Nephron (organoid): ENCODE data around the gene INPPL1.
"Not testable (repeated sequence)": the region's sequence is repeated elsewhere in the genome, so short reads cannot be mapped to it uniquely, and the experiment has no call there.

Source experiments
- H3K27ac Mint-ChIP-seq, 3 experiments: 2 replicates each; pipeline ENCODE4 v1.8.0; 2020; ENCODE audit warnings: mixed read lengths in 3 of 3, mild to moderate bottlenecking in 2 of 3, moderate library complexity in 1 of 3
- H3K27me3 Mint-ChIP-seq: 2 replicates; pipeline ENCODE4 v1.8.0; 2021; ENCODE audit warnings: low read depth, mild to moderate bottlenecking, moderate library complexity, mixed read lengths
- H3K36me3 Mint-ChIP-seq: 2 replicates; pipeline ENCODE4 v1.8.0; 2020; ENCODE audit warnings: low read depth, mixed read lengths
- H3K4me1 Mint-ChIP-seq: 2 replicates; pipeline ENCODE4 v1.8.0; 2020; ENCODE audit warnings: mixed read lengths
- H3K4me3 Mint-ChIP-seq, 3 experiments: 2 replicates each; pipeline ENCODE4 v1.8.0; 2020; ENCODE audit warnings: mild to moderate bottlenecking in 3 of 3, mixed read lengths in 3 of 3, moderate library complexity in 2 of 3
- H3K9me3 Mint-ChIP-seq: 2 replicates; pipeline ENCODE4 v1.8.0; 2020; ENCODE audit warnings: mixed read lengths
- TF ChIP-seq, protein P1 (sequence below), 3 experiments: fragments of 200-600 bp; sonication (generic); IDR thresholded peaks; one replicate each; pipeline ENCODE4 v1.5.0; 2021; ENCODE audit warnings: antibody characterized with exemption in 3 of 3; ENCODE audit not compliant: unreplicated experiment in 3 of 3

Gene INPPL1, protein sequence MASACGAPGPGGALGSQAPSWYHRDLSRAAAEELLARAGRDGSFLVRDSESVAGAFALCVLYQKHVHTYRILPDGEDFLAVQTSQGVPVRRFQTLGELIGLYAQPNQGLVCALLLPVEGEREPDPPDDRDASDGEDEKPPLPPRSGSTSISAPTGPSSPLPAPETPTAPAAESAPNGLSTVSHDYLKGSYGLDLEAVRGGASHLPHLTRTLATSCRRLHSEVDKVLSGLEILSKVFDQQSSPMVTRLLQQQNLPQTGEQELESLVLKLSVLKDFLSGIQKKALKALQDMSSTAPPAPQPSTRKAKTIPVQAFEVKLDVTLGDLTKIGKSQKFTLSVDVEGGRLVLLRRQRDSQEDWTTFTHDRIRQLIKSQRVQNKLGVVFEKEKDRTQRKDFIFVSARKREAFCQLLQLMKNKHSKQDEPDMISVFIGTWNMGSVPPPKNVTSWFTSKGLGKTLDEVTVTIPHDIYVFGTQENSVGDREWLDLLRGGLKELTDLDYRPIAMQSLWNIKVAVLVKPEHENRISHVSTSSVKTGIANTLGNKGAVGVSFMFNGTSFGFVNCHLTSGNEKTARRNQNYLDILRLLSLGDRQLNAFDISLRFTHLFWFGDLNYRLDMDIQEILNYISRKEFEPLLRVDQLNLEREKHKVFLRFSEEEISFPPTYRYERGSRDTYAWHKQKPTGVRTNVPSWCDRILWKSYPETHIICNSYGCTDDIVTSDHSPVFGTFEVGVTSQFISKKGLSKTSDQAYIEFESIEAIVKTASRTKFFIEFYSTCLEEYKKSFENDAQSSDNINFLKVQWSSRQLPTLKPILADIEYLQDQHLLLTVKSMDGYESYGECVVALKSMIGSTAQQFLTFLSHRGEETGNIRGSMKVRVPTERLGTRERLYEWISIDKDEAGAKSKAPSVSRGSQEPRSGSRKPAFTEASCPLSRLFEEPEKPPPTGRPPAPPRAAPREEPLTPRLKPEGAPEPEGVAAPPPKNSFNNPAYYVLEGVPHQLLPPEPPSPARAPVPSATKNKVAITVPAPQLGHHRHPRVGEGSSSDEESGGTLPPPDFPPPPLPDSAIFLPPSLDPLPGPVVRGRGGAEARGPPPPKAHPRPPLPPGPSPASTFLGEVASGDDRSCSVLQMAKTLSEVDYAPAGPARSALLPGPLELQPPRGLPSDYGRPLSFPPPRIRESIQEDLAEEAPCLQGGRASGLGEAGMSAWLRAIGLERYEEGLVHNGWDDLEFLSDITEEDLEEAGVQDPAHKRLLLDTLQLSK

DNA sequence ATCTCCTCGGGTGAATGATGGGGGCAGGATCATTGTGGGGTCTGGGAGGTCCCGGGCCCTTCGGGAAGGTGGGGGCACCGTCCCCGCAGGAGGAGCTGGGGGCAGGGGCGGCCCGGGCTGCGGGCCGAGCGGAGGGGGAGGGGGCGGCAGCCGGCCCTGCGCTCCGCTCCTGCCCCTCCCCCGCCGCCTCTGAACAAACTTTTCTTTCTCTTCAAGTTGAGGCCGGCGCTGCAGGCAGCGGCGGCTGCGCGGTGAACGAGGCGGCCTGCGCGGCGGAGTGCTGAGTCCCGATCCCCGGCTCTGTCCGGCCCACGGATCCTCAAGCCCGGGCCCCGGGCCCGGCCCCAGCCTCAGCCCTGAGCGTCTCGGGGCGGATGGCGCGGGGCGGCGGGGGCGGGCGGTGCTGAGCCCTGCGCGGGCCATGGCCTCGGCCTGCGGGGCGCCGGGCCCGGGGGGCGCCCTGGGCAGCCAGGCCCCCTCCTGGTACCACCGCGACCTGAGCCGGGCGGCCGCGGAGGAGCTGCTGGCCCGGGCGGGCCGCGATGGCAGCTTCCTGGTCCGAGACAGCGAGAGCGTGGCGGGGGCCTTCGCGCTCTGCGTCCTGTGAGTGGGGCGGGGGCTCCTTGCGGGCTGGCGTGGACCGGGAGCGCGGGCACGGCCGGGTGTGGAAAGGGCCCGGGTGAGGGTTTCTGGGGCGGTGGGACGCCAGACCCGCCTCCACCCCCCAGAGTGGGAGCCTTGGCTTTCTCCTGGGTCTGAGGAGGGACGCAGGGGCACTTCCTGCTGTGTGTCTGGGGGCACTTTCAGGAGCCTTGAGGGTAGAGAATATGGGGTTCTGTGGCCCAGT is at the start of gene INPPL1:
Gene INPPL1 (plus strand): TSS at position 204 of the 847 bp plus-strand sequence. CDS start 218 bp downstream, at position 422.
- H3K36me3 Mint-ChIP-seq = peaks cover 13% of the 10 kb centered on the region
- no peaks in the 10 kb centered on the region for H3K27me3 Mint-ChIP-seq
- TF ChIP-seq, protein P1, sequence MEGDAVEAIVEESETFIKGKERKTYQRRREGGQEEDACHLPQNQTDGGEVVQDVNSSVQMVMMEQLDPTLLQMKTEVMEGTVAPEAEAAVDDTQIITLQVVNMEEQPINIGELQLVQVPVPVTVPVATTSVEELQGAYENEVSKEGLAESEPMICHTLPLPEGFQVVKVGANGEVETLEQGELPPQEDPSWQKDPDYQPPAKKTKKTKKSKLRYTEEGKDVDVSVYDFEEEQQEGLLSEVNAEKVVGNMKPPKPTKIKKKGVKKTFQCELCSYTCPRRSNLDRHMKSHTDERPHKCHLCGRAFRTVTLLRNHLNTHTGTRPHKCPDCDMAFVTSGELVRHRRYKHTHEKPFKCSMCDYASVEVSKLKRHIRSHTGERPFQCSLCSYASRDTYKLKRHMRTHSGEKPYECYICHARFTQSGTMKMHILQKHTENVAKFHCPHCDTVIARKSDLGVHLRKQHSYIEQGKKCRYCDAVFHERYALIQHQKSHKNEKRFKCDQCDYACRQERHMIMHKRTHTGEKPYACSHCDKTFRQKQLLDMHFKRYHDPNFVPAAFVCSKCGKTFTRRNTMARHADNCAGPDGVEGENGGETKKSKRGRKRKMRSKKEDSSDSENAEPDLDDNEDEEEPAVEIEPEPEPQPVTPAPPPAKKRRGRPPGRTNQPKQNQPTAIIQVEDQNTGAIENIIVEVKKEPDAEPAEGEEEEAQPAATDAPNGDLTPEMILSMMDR (IDR thresholded peaks at IDR 0.05; ENCODE audit: unreplicated experiment in 3 of 3) = no peak

DNA sequence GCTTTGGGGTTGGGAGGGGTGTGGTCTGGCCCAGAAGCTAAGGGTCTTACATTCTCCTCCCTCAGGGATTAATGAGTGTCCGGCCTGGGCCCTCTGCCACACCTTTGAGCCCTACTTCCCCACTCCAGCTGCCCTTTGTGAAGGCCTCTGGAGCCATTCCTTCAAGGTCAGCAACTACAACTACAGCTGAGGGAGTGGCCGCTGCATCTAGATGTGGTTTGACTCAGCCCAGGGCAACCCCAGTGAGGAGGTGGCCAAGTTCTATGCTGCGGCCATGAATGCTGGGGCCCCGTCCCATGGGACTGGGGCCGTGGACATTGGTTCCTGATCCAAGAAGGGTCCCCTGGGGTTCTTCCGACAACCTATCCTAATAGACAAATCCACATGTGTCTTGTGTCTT is 46.9 kb upstream of the INPPL1 start:
- TF ChIP-seq, protein P1 (IDR thresholded peaks at IDR 0.05; ENCODE audit: unreplicated experiment in 3 of 3) = no peak
- Mint-ChIP-seq H3K4me3 (no peak overlapping the region), H3K36me3 (no peaks in the 10 kb centered on the region), H3K9me3 (no peaks in the 10 kb centered on the region), H3K4me1 (peaks cover 5% of the 10 kb centered on the region), H3K27me3 (peaks cover 9% of the 10 kb centered on the region), H3K27ac (no peak overlapping the region)

More for the DNA sequence above, at the start of gene INPPL1:
- peak within 1 kb of the TSS; percentile 98 to 100 (median 99) for H3K27ac Mint-ChIP-seq
- H3K4me3 Mint-ChIP-seq = peak within 1 kb of the TSS; percentile 97 to 99 (median 99)
- peaks cover 43% of the 10 kb centered on the region for H3K4me1 Mint-ChIP-seq
- H3K9me3 Mint-ChIP-seq = no peaks in the 10 kb centered on the region

DNA sequence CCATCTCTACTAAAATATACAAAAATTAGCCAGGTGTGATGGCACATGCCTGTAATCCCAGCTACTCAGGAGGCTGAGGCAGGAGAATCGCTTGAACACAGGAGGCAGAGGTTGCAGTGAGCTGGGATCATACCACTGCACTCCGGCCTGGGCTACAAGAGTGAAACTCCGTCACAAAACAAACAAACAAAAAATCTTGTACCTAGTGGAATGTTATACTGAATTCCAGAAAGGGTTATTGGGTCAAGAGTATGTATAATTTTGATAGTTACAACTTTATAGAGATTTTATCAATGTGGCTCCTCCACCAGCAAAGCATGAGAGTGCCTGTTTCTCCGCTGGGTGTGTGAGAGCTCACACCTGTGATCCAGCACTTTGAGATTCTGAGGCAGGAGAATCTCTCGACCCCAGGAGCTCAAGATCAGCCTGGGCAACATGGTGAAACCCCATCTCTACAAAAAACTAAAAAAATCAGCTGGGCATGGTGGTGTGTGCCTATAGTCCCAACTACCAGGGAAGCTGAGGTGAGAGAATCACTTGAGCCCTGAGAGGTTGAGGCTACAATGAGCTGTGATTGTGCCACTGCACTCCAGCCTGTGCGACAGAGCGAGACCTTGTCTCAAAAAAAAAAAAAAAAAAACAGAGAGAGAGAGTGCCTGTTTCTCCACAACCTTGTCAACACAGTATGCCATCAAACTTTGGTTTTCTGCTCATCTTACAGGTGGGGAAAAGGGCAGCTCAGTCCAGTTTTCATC is 45.3 kb upstream of the INPPL1 start:
- Mint-ChIP-seq H3K9me3 (no peaks in the 10 kb centered on the region), H3K27me3 (peaks cover 8% of the 10 kb centered on the region), H3K27ac (no peak overlapping the region), H3K4me1 (peaks cover 12% of the 10 kb centered on the region), H3K4me3 (no peak overlapping the region), H3K36me3 (no peaks in the 10 kb centered on the region)
- TF ChIP-seq, protein P1 (IDR thresholded peaks at IDR 0.05; ENCODE audit: unreplicated experiment in 3 of 3) = no peak

DNA sequence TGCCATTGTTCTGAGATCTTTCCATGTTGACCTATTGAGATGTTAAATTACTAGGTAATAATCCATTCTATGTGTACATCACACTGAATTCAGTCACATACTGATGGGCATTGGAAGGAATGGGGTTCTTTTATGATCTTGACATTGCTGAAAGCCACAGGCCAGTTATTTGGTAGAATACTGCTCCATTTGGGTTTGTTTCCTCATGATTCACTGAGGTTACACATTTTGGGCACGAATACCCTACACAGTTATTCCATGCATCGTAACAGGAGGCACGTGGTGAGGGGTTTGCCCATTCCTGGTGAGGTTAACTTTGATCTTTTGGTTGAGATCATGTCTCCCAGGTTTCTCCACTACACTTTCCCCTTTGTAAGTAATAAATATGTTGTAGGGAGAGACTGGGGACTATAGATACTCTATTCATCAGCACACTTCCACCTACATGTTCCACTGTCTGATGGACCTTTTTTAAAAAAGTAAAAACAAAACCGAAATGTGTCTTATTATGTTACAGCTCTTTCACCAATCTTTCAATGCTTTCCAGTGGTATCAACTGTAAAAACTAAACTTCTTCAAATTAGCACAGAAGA is 44.7 kb upstream of the INPPL1 start:
- Mint-ChIP-seq H3K27me3 (peaks cover 4% of the 10 kb centered on the region), H3K4me3 (no peak overlapping the region), H3K4me1 (peaks cover 12% of the 10 kb centered on the region), H3K27ac (no peak overlapping the region), H3K9me3 (no peaks in the 10 kb centered on the region), H3K36me3 (no peaks in the 10 kb centered on the region)
- TF ChIP-seq, protein P1 (IDR thresholded peaks at IDR 0.05; ENCODE audit: unreplicated experiment in 3 of 3) = no peak

DNA sequence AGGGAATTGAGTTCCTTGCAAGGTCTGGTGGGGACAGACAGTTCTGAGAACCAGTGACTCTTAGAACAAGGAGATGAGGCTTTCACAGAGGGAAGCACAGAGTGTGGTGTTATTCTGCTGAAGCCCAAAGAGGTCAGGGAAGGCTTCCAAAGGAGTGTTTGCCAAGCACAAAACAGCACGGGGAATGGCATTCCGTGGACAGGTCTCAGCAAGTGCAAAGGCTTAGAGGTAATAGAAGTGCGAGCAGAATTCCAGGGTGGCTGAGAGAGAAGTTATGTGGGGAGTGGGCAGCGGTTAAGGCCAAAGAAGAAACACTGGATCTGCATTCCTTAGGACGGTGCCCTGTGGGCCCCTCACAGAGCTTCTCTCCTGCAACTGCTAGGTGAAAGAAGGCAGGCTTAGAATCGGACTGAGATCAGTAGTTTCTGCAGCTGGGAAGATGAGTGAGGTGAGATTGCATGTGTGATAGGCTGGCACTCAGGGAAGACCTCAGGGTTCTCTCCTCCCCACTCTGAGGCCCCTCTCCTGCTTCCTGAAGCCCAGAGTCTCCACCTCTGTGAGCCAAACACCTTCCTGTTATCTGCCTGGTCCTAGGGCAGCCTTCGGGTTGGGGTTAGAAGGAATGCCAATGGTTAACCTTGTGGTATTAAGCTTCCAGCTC is 43.5 kb upstream of the INPPL1 start:
- Mint-ChIP-seq H3K27ac (peak overlapping the region in 1 of 3 experiments; percentile 20), H3K4me1 (peaks cover 12% of the 10 kb centered on the region)
- H3K4me3 Mint-ChIP-seq, H3K9me3 Mint-ChIP-seq, H3K27me3 Mint-ChIP-seq, H3K36me3 Mint-ChIP-seq: not testable (repeated sequence)

DNA sequence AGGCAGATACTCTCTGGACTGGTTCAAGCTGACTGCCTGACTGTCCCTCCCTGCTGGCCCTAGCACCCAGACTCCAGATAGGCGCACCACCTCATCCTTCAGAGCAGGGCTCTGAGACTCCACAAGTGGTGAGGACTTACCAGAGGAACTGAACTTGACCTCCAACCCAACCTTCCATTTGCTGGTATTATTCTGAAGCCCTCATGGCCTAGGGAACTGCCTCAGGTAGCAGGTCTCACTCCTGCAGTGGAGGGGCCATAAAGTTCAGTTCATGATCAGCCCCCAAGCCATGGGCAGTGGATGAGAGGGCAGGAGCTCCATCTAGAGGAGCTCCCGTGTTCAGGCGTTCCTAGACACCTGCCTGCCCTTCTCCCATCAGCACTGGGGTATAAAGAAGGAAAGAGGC is 43.0 kb upstream of the INPPL1 start:
- not testable (repeated sequence) for H3K36me3 Mint-ChIP-seq, H3K4me3 Mint-ChIP-seq, H3K9me3 Mint-ChIP-seq, H3K27me3 Mint-ChIP-seq, H3K27ac Mint-ChIP-seq
- peaks cover 12% of the 10 kb centered on the region for H3K4me1 Mint-ChIP-seq
